ENCODE results near the gene FTO. TPM values are rescaled to one million over a fixed set of nuclear protein-coding genes. Genes with fewer than 3 reads are reported as not detected.

FTO gene
- polyA plus RNA-seq, 3 donors, result 16.8 to 51.0 (median 37.7) TPM

DNA sequence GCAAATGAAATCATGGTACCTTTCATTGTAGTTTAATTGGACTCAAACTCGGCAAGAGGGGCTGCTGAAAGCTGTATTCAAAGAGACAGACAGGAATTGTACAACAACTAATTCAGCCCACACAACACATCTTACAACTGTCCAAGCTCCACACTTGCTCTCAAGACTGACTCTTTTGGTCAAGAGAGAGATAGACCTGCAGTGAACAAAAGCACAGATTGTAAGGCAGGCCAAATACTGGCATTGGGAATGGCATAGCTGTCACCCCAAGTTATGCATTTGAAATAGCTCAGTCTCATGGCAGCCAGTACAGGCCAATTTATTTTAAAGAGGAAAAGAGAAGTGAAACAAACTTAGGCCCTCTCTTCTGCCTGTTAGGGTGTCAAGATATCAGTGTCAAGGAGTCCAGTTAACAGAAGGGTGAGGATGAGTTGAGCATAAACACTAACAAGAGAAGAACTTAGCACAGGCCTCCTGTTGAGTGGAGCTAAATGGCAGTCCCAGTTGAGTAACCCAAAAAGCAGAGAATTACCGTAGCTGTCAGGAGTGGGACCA lies 366.9 kb downstream of the FTO start:
- Histone ChIP-seq H3K79me2 (ENCODE audit: insufficient read depth, low read length) (no peaks in the 10 kb centered on the region), H3K9me3 (replicated peaks in 1 of 2; ENCODE audit: control insufficient read depth in 1 of 2, insufficient read depth in 1 of 2, low read length in 2 of 2) (no peaks in the 10 kb centered on the region), H3K4me2 (replicated peaks; ENCODE audit: extremely low read depth, low read length, poor library complexity, severe bottlenecking) (no peak overlapping the region), H3K4me1 (ENCODE audit: control insufficient read depth in 1 of 2, insufficient read depth in 2 of 2, low read length in 2 of 2) (no peaks in the 10 kb centered on the region), H4K20me1 (ENCODE audit: insufficient read depth, low read length) (no peaks in the 10 kb centered on the region), H3K27ac (ENCODE audit: low read depth in 1 of 2, low read length in 2 of 2) (no peak overlapping the region), H3K4me3 (replicated peaks in 1 of 3; ENCODE audit: low read depth in 2 of 3, low read length in 3 of 3) (no peak overlapping the region), H3K27me3 (ENCODE audit: control insufficient read depth in 2 of 2, insufficient read depth in 2 of 2, low read length in 2 of 2) (no peaks in the 10 kb centered on the region), H3K36me3 (replicated peaks in 1 of 2; ENCODE audit: control insufficient read depth in 1 of 2, insufficient read depth in 2 of 2, low read length in 2 of 2) (no peaks in the 10 kb centered on the region), H2AFZ (ENCODE audit: insufficient read depth, low read depth, low read length, poor library complexity, severe bottlenecking) (no peak overlapping the region), H3K9ac (ENCODE audit: insufficient read depth, low read length, poor library complexity, severe bottlenecking) (no peak overlapping the region)
- H3K9me3 Mint-ChIP-seq, result peaks cover 0 to 2% (median 0%) of the 10 kb centered on the region in 7 donors
- intact Hi-C loops (cut with micrococcal nuclease), result no loop called here
- TF ChIP-seq, protein P1, sequence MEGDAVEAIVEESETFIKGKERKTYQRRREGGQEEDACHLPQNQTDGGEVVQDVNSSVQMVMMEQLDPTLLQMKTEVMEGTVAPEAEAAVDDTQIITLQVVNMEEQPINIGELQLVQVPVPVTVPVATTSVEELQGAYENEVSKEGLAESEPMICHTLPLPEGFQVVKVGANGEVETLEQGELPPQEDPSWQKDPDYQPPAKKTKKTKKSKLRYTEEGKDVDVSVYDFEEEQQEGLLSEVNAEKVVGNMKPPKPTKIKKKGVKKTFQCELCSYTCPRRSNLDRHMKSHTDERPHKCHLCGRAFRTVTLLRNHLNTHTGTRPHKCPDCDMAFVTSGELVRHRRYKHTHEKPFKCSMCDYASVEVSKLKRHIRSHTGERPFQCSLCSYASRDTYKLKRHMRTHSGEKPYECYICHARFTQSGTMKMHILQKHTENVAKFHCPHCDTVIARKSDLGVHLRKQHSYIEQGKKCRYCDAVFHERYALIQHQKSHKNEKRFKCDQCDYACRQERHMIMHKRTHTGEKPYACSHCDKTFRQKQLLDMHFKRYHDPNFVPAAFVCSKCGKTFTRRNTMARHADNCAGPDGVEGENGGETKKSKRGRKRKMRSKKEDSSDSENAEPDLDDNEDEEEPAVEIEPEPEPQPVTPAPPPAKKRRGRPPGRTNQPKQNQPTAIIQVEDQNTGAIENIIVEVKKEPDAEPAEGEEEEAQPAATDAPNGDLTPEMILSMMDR (IDR thresholded peaks at IDR 0.05), result no peak
- no peak for DNase-seq
- H3K36me3 Mint-ChIP-seq, result no peaks in the 10 kb centered on the region
- peaks cover 2% of the 10 kb centered on the region for H3K4me1 Mint-ChIP-seq
- 79% methylated on average over 2 of the region's 2 CpGs for WGBS (ENCODE audit: insufficient coverage)
- H3K27me3 Mint-ChIP-seq (ENCODE audit: low read depth in 3 of 3), result no peaks in the 10 kb centered on the region
- H3K27ac Mint-ChIP-seq, result peak overlapping the region in 1 of 7 donors; percentile 66
- no peak overlapping the region for H3K4me3 Mint-ChIP-seq

GRCh38 chr16:54071514-54071913 lies 367.6 kb downstream of the FTO start:
- no peaks in the 10 kb centered on the region for H3K27me3 ChIP-seq (ENCODE audit: control insufficient read depth in 2 of 2, insufficient read depth in 2 of 2, low read length in 2 of 2)
- no peak overlapping the region for H3K27ac Mint-ChIP-seq
- no peaks in the 10 kb centered on the region for H3K9me3 ChIP-seq (replicated peaks in 1 of 2; ENCODE audit: control insufficient read depth in 1 of 2, insufficient read depth in 1 of 2, low read length in 2 of 2)
- no peaks in the 10 kb centered on the region for H3K36me3 ChIP-seq (replicated peaks in 1 of 2; ENCODE audit: control insufficient read depth in 1 of 2, insufficient read depth in 2 of 2, low read length in 2 of 2)
- DNase-seq, result no peak
- H3K9ac ChIP-seq (ENCODE audit: insufficient read depth, low read length, poor library complexity, severe bottlenecking), result no peak overlapping the region
- no peak overlapping the region for H3K27ac ChIP-seq (ENCODE audit: low read depth in 1 of 2, low read length in 2 of 2)
- no peak overlapping the region for H3K4me2 ChIP-seq (replicated peaks; ENCODE audit: extremely low read depth, low read length, poor library complexity, severe bottlenecking)
- intact Hi-C loops (cut with micrococcal nuclease), result no loop called here
- no CpG with 5 or more reads among the region's 3 CpGs for WGBS (ENCODE audit: insufficient coverage)
- peaks cover 2% of the 10 kb centered on the region for H3K4me1 Mint-ChIP-seq
- no peaks in the 10 kb centered on the region for H3K36me3 Mint-ChIP-seq
- no peaks in the 10 kb centered on the region for H3K4me1 ChIP-seq (ENCODE audit: control insufficient read depth in 1 of 2, insufficient read depth in 2 of 2, low read length in 2 of 2)
- peaks cover 0 to 2% (median 0%) of the 10 kb centered on the region in 7 donors for H3K9me3 Mint-ChIP-seq
- H3K79me2 ChIP-seq (ENCODE audit: insufficient read depth, low read length), result no peaks in the 10 kb centered on the region
- no peaks in the 10 kb centered on the region for H3K27me3 Mint-ChIP-seq (ENCODE audit: low read depth in 3 of 3)
- no peak overlapping the region for H3K4me3 ChIP-seq (replicated peaks in 1 of 3; ENCODE audit: low read depth in 2 of 3, low read length in 3 of 3)
- no peak overlapping the region for H3K4me3 Mint-ChIP-seq
- TF ChIP-seq, protein P1 (IDR thresholded peaks at IDR 0.05), result no peak
- H2AFZ ChIP-seq (ENCODE audit: insufficient read depth, low read depth, low read length, poor library complexity, severe bottlenecking), result no peak overlapping the region
- H4K20me1 ChIP-seq (ENCODE audit: insufficient read depth, low read length), result no peaks in the 10 kb centered on the region

All from CD14-positive monocyte (primary cell).